ENCODE data around the gene TRABD2B. TPM values are rescaled to one million over a fixed set of nuclear protein-coding genes. Genes with fewer than 3 reads are reported as not detected.

The TRABD2B gene
- total and polyA plus RNA-seq, 2 experiments from 2014 or later = 1.6 to 2.0 TPM

DNA sequence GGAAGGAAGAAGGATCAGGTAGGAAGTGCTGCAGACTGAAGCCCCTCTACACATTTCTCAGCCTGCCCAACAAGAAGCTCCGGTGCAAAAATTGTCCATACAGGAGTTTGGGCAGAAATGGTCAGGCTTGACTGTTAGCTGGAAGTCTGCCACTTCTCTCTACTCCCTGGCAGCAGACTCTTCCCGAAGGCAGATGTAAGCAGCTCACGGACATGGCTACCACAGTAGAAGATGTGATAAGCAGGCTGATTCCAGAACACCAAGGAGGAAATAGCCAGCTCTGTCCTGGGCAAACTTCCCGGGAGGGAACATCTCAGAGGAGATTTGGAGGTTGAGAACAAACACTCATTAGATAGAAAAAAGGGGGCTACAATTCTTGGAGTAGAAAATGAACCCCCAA is 52.6 kb downstream of the TRABD2B start (continued):
- no peak for TF ChIP-seq CTCF (conservative IDR thresholded peaks at IDR 0.05; ENCODE audit: low read depth in 2 of 2)
- TF ChIP-seq, protein P1, sequence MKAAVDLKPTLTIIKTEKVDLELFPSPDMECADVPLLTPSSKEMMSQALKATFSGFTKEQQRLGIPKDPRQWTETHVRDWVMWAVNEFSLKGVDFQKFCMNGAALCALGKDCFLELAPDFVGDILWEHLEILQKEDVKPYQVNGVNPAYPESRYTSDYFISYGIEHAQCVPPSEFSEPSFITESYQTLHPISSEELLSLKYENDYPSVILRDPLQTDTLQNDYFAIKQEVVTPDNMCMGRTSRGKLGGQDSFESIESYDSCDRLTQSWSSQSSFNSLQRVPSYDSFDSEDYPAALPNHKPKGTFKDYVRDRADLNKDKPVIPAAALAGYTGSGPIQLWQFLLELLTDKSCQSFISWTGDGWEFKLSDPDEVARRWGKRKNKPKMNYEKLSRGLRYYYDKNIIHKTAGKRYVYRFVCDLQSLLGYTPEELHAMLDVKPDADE (IDR thresholded peaks at IDR 0.05) = no peak

- peaks cover 4% of the 10 kb centered on the region; the same call in 1 of the 3 replicates for H3K36me3 Mint-ChIP-seq (ENCODE audit: low read depth)
- no peaks in the 10 kb centered on the region for H3K27me3 Mint-ChIP-seq (ENCODE audit: insufficient read depth, low read depth, poor library complexity)
- DNase-seq (ENCODE audit: low spot score) = no peak
- no peaks in the 10 kb centered on the region for H3K79me2 ChIP-seq (replicated peaks; ENCODE audit: insufficient read depth)
- H3K4me2 ChIP-seq = no peak overlapping the region
- no peak overlapping the region for H2AFZ ChIP-seq
- H3K4me1 Mint-ChIP-seq = peaks cover 3% of the 10 kb centered on the region; the same call in 2 of the 3 replicates
- no peaks in the 10 kb centered on the region for H3K36me3 ChIP-seq (ENCODE audit: insufficient read depth)
- H3K27ac ChIP-seq (ENCODE audit: low read depth) = no peak overlapping the region
- H4K20me1 ChIP-seq (replicated peaks; ENCODE audit: insufficient read depth) = no peaks in the 10 kb centered on the region; the same call in none of the 2 replicates
- no peaks in the 10 kb centered on the region for H3K27me3 ChIP-seq (ENCODE audit: insufficient read depth)
- H3K9me3 Mint-ChIP-seq = no peaks in the 10 kb centered on the region
- no peak overlapping the region for H3K4me3 ChIP-seq
- ATAC-seq = no peak
- TF ChIP-seq POLR2AphosphoS5 (IDR thresholded peaks at IDR 0.05; ENCODE audit: low read depth) = no peak
- no peak for TF ChIP-seq EZH2 (IDR thresholded peaks at IDR 0.05; ENCODE audit: low read depth, unreplicated experiment)
- H3F3A ChIP-seq (replicated peaks; ENCODE audit: low read depth) = no peaks in the 10 kb centered on the region
- no peaks in the 10 kb centered on the region for H3K4me1 ChIP-seq (ENCODE audit: insufficient read depth)
- H3K27ac Mint-ChIP-seq = no peak overlapping the region
- H3K4me3 Mint-ChIP-seq = no peak overlapping the region
- peaks cover 10% of the 10 kb centered on the region; the same call in 1 of the 2 replicates for H3K9me2 ChIP-seq (ENCODE audit: insufficient read depth)
Measured at GRCh38 chr1:47942240-47942629, 55.0 kb downstream of the TRABD2B start.

GRCh38 chr1:47941609-47942239 is 55.5 kb downstream of the TRABD2B start:
- H3K9me3 Mint-ChIP-seq = no peaks in the 10 kb centered on the region

More at GRCh38 chr1:47941609-47942239, 55.5 kb downstream of the TRABD2B start:
- H3K4me1 Mint-ChIP-seq = peaks cover 3% of the 10 kb centered on the region; the same call in 2 of the 3 replicates
- Histone ChIP-seq H4K20me1 (replicated peaks; ENCODE audit: insufficient read depth) (no peaks in the 10 kb centered on the region; the same call in none of the 2 replicates), H3K36me3 (ENCODE audit: insufficient read depth) (no peaks in the 10 kb centered on the region), H3K4me1 (ENCODE audit: insufficient read depth) (no peaks in the 10 kb centered on the region), H3F3A (replicated peaks; ENCODE audit: low read depth) (no peaks in the 10 kb centered on the region), H3K79me2 (replicated peaks; ENCODE audit: insufficient read depth) (no peaks in the 10 kb centered on the region), H3K4me3 (no peak overlapping the region), H3K27ac (ENCODE audit: low read depth) (no peak overlapping the region), H3K9me2 (ENCODE audit: insufficient read depth) (peaks cover 13% of the 10 kb centered on the region; the same call in 1 of the 2 replicates), H3K4me2 (no peak overlapping the region), H2AFZ (no peak overlapping the region), H3K27me3 (ENCODE audit: insufficient read depth) (no peaks in the 10 kb centered on the region)
- H3K27ac Mint-ChIP-seq = no peak overlapping the region
- H3K4me3 Mint-ChIP-seq = no peak overlapping the region
- ATAC-seq (no peak), DNase-seq (ENCODE audit: low spot score) (no peak)
- H3K36me3 Mint-ChIP-seq (ENCODE audit: low read depth) = peaks cover 4% of the 10 kb centered on the region; the same call in 1 of the 3 replicates
- H3K27me3 Mint-ChIP-seq (ENCODE audit: insufficient read depth, low read depth, poor library complexity) = no peaks in the 10 kb centered on the region
- no peak for TF ChIP-seq REST (IDR thresholded peaks at IDR 0.05; ENCODE audit: unreplicated experiment)
- TF ChIP-seq ZNF331 (CRISPR knock-in tag; IDR thresholded peaks at IDR 0.05; ENCODE audit: low read depth) = no peak
